ENCODE data around the gene JUND.

- TF ChIP-seq RFX5 (IDR thresholded peaks at IDR 0.05; ENCODE audit: low read depth, low read length) = no peak
- no peak for TF ChIP-seq CTCF (conservative IDR thresholded peaks at IDR 0.05; ENCODE audit: low read depth, low read length)
- TF ChIP-seq MXI1 (IDR thresholded peaks at IDR 0.05; ENCODE audit: borderline replicate concordance, low read depth, low read length) = no peak
- no peak for TF ChIP-seq POLR2A (IDR thresholded peaks at IDR 0.05; ENCODE audit: low read depth, low read length)
- no peak for TF ChIP-seq BHLHE40 (IDR thresholded peaks at IDR 0.05; ENCODE audit: low read depth, low read length)
- no peak for TF ChIP-seq RAD21 (IDR thresholded peaks at IDR 0.05; ENCODE audit: low read length)
- TF ChIP-seq RCOR1 (IDR thresholded peaks at IDR 0.05; ENCODE audit: insufficient replicate concordance, low read length) = no peak
- no peak for TF ChIP-seq MAZ (IDR thresholded peaks at IDR 0.05; ENCODE audit: borderline replicate concordance, low read depth, low read length)
- TF ChIP-seq CHD1 (IDR thresholded peaks at IDR 0.05; ENCODE audit: low read depth, low read length) = no peak
- no peak for TF ChIP-seq FOS (IDR thresholded peaks at IDR 0.05; ENCODE audit: low read depth, low read length)
- no peak for TF ChIP-seq MAFK (IDR thresholded peaks at IDR 0.05; ENCODE audit: low read depth, low read length)
- no peak for TF ChIP-seq USF2 (IDR thresholded peaks at IDR 0.05; ENCODE audit: low read depth, low read length)
Measured at GRCh38 chr19:18265582-18265981, 15.8 kb downstream of the JUND start.
